ENCODE results near the gene ZNF280A.

GRCh38 chr22:22547692-22548300 is 27.7 kb upstream of the ZNF280A start:
- TF ChIP-seq CTCF (IDR thresholded peaks at IDR 0.05; ENCODE audit: insufficient read depth, low read length) (no peak), REST (IDR thresholded peaks at IDR 0.05; ENCODE audit: insufficient replicate concordance, low read depth) (no peak), GABPA (IDR thresholded peaks at IDR 0.05; ENCODE audit: low read depth) (no peak)

Measured in HL-60 (cell line).